ENCODE results near the gene POLR1G.

GRCh38 chr19:45446295-45446694 is 39.9 kb downstream of the POLR1G start:
- TF ChIP-seq CTCF (IDR thresholded peaks at IDR 0.05; ENCODE audit: insufficient read depth, low read length, poor library complexity, severe bottlenecking) = peak; percentile 25
- no peak for TF ChIP-seq EZH2phosphoT487 (conservative IDR thresholded peaks at IDR 0.05; ENCODE audit: low read length)
